Measurements from ENCODE around the gene TMEM150A.
A peak's percentile ranks its signal among the peaks of the same experiment; 100 is the strongest.
"Not testable (repeated sequence)": the region's sequence is repeated elsewhere in the genome, so short reads cannot be mapped to it uniquely, and the experiment has no call there.

The TMEM150A gene, protein sequence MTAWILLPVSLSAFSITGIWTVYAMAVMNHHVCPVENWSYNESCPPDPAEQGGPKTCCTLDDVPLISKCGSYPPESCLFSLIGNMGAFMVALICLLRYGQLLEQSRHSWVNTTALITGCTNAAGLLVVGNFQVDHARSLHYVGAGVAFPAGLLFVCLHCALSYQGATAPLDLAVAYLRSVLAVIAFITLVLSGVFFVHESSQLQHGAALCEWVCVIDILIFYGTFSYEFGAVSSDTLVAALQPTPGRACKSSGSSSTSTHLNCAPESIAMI

GRCh38 chr2:85602476-85603234 is at the start of gene TMEM150A:
TSS of gene TMEM150A (minus strand) at chr2:85602698. CDS start at chr2:85601948, 750 bp downstream.
- peak; percentile 89 for DNase-seq

DNA sequence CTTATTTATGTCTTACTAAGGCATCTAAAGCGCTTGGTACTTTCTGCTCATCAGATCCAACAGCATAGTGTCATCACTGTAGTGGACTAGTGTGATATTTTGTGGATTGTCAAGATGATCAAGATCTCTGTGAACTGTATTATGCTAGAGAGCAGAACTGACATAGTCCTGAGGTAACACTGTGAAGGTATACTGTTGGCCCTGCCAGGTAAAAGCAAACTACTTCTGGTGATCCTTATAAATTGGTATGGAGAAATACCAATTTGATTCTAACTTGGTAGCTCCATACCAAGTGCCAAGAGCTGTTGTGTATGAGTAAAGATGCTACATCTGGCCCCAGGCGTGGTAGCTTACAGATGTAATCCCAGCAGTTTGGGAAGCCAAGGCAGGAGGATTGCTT is 49.6 kb upstream of the TMEM150A start:
- no peak for DNase-seq

DNA sequence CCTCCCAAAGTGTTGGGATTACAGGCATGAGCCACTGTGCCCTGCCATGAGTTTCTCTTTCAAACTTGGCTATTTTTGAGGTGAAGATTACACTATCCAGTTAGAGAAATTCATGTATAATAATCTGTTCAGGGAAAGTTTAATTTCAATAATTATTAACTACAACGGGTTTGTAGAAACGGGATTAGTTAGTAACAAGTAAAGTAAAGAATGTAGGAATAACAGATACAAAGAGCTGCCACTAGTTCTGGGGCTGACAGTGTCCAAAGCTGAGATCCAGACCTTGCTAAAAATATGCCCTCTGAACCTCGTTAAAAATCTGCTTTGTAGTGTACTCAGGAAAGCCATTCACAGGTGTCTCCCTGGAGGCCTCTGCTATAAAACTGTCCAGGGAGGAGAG is 48.6 kb upstream of the TMEM150A start:
- DNase-seq: no peak

DNA sequence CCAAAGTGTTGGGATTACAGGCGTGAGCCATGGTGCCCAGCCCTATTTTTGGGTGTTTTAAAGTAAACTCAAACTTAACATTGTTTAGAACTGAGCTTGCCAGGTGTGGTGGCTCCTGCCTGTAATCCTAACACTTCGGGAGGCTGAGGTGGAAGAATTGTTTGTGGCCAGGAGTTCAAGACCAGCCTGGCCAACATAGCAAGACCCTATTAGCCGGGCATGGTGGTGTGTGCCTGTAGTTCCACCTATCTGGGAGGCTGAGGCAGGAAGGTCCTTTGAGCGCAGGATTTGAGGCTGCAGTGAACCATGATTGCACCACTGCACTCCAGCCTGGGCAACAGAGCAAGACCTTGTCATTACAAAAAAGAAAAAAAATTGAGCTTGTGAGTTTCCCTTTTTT is 48.0 kb upstream of the TMEM150A start:
- DNase-seq: no peak

DNA sequence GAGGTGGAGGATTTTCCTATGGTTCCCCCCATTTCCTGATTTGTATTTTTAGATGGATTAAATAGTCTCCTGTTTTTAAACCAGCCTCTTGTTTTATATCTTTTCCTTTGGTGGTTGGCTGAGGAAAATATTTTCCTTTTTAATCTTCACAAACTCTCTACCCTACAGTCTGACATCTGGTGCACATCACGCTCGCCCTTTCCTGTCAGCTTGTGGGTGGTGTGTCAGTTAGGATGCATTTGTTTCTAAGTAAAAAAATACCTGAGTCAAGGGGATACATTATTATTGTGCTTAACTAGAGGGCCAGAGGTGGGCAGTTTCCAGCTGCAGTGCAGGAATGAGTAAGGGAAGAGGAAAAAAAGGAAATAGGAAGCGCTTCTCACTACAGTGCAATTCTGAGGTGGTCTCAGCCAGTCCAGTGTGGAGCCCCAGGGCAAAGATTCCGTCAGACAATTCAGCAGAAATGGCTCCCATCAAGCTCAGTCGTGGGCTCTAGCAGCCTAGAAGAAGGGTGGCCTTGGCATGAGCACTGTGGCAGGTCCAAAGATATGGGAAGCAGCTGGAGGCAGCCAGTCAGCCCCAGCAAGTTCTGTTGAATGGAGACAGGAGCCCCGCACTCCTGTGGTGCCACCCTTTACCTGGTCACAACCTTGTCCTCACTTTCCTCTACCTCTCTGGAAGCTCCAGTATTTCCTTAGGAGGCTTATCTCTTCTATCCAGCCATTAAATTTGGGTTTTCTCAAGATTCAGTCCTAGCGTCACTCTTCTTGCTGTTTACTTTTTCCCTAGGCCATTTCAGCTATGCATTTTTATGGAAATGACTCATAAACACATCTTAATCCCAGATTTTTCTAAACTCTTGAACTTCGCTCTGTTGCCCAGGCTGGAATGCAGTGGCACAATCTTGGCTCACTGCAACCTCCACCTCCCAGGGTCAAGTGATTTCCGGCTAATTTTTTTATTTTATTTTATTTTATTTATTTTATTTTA is 47.0 kb upstream of the TMEM150A start:
- no peak for DNase-seq

DNA sequence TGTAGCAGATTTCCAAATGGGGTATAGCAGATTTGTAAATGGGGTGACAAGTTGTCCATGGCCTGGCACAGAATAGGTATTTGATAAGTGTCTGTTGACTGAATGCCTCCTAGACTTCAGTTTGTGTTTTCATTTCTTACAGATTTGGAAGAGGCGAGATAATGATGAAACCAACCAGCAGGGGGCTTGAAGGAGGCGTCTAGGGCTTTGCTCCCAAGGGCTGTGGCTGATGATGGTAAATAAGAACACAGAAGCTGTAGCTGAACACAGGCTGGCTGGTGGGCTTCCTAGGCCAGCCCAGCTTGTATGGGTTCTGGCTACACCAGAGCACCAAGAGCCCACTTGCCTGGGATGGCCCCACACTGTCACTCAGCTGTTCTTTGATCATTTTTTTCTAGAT is 46.1 kb upstream of the TMEM150A start:
- DNase-seq: peak; percentile 11

GRCh38 chr2:85647823-85648526 is 45.5 kb upstream of the TMEM150A start:
- DNase-seq: no peak

DNA sequence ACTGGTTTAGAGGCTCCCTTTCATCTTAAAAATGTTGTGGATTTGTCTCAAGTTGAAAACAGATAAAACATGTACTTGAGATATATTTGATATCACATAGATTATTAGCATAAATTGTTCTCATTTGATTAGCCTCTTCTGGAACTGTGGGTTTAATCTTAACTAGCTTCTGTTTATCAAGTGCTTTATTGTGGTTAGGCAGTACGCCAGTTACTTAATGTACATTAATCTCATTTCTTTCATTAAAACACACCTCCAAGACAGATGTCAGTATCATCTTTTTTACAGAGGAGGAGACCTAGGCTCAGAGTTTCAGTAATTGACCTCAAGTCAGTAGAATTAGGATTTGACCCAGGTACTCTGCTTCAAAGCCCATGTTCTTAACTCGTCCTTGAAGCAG is 43.7 kb upstream of the TMEM150A start:
- no peak for DNase-seq

DNA sequence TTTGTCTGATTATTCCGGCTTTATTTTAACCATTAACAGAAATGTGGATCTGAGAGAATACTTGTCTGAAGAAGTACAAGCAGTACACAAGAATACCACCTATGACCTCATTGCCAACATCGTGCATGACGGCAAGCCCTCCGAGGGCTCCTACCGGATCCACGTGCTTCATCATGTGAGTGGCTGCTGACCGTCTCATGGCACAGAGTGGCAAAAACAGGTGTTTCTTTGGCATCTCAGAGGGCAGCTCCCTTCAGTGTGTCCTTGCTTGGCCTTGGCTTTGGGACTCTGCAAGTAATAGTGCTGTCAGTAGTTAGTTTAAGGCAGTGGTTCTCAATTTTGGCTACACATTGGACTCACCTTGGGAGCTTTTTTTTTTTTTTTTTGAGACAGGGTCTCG is 42.4 kb upstream of the TMEM150A start:
- no peak for DNase-seq

DNA sequence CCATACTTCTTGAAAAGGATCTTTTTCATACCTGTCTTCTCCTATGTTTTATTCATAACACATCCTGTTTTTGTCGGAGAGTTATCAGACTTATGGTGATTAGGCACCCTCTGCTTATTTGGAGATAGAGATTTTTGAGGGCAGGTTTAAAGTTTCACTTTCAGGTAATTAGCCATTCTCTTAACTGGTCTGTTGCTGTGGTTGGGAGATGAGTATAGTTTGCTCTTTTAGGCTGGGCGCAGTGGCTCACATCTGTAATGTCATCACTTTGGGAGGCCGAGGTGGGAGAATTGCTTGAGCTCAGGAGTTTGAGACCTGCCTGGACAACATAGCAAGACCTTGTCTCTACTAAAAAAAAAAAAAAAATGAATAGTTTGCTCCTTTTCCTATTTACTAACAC is 40.2 kb upstream of the TMEM150A start:
- DNase-seq: peak; percentile 25

DNA sequence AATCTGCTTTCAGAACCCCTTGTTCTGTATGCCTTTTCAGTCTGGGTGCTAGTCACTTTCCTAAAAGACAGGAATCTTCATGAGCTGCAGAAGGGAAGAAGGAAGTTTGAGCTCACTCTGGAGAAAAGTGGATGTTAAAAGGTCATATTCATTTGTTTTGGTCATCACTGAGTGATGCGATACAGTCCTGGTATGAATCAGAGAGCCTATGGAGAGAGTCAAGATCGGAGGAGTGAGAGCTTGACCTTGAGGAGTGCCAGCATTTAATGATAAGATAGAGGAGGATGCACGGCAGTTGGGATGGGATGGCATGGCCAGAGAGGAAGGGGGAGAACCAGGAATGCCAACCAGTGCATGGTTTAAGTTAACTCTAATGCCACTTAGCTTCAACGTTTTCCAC is 33.1 kb upstream of the TMEM150A start:
- no peak for DNase-seq

GRCh38 chr2:85635011-85635410 is 32.5 kb upstream of the TMEM150A start:
- DNase-seq: no peak

DNA sequence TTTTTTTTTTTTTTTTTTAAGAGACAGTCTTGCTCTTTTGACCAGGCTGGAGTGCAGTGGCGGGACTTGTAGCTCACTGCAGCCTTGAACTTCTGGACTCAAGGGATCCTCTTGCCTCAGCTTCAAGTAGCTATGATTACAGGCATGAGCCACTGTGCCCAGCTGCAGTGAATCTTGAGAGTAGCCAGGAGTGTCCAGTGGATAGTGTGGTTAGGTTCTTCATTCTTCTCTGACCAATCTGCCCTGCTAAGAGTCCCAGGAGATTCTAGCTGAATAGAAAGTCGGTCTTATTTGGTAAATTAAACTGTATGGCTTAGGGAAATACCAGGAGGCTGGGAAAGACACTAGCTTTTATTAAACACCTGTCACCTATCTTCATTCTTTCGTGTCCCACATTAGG is 28.8 kb upstream of the TMEM150A start:
- DNase-seq: no peak

- DNase-seq: peak; percentile 22
Measured at GRCh38 chr2:85628658-85629057, 26.2 kb upstream of the TMEM150A start.

GRCh38 chr2:85623991-85624390 is 21.5 kb upstream of the TMEM150A start:
- DNase-seq: no peak

DNA sequence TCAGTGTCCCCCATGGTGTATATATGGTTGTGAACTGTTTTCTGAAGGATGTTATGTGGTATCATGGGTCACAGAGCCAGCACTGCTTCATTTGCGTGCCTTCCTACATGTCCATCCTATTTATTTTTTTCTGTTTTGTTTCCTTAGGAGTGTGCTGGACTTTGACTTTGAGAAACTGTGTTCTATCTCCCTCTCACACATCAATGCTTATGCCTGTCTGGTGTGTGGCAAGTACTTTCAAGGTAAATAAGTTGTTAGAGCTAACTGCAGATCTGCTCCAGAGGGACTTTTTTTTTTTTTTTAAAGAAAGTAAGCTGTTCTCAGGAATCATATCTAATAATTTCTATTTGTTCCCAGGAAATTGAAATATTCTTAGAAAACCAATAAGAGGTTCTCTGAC is 18.8 kb upstream of the TMEM150A start:
- DNase-seq: no peak

DNA sequence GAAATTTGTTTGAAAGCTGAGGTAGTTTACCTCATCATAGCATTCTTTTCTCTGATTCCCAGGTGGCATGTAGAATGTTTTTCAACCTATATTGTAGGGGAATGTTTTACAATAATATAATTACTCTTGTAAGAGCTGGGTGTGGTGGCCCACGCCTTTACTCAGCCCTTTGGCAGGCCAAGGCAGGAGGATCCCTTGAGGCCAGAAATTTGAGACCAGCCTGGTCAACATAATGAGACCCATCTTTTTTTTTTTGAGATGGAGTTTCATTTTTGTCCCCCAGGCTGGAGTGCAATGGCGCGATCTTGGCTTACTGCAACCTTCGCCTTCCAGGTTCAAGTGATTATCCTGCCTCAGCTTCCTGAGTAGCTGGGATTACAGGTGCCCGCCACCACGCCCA is 17.1 kb upstream of the TMEM150A start:
- no peak for DNase-seq

- not testable (repeated sequence) for DNase-seq
Measured at GRCh38 chr2:85617723-85618122, 15.2 kb upstream of the TMEM150A start.

- DNase-seq: no peak
Measured at GRCh38 chr2:85615413-85615728, 12.9 kb upstream of the TMEM150A start.

DNA sequence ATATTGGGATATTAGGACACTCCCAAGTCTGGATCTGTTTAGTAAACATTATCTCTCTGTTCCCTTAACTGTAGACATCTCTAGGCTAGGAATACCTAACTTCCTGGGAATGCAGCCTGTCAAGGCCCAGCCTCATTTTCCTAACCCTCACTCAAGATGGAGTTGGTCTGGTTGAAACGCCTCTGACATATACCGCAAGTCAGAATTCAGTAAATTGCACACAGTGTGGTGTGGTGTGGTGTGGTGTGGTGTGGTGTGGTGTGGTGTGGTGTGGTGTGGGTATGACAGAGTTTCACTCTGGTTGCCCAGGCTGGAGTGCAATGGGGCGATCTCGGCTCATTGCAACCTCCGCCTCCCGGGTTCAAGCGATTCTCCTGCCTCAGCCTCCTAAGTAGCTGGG is 12.3 kb upstream of the TMEM150A start:
- not testable (repeated sequence) for DNase-seq

- DNase-seq: no peak
Measured at GRCh38 chr2:85613717-85614515, 11.4 kb upstream of the TMEM150A start.

Data from CD4-positive, alpha-beta T cell treated with Interleukin-17A for 1 hour (primary cell).